Smooth muscle cell of the brain vasculature (primary cell): ENCODE data around the gene C8A.

ENCODE experiments used
- DNase-seq: peaks from one replicate; pipeline ENCODE4 v3.0.0-alpha.2; 2012; ENCODE audit warnings: low read depth, low spot score

C8A gene

DNA sequence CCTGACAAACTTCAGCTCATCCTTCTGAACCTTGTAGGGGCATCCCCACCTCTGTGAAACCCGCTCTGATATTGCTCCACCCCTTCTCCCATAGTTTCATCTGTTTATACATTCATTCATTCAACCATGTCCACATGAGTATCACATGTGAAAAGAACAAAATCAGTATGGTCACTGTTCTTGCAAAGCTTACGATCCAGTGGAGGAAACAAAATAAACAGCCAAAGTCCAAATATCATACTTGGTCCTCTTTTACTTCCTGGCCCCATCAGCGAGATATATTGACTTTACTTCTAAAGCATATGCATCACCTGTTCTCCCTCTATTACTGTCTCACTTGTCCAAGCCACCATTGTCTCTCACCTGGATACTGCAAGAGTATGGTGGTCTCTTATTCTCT, 35.6 kb downstream of the C8A start:
- no peak for DNase-seq

- no peak for DNase-seq
Observed at GRCh38 chr1:56894014-56894413, 39.4 kb downstream of the C8A start.

- no peak for DNase-seq
Observed at GRCh38 chr1:56897150-56898004, 42.8 kb downstream of the C8A start.

DNA sequence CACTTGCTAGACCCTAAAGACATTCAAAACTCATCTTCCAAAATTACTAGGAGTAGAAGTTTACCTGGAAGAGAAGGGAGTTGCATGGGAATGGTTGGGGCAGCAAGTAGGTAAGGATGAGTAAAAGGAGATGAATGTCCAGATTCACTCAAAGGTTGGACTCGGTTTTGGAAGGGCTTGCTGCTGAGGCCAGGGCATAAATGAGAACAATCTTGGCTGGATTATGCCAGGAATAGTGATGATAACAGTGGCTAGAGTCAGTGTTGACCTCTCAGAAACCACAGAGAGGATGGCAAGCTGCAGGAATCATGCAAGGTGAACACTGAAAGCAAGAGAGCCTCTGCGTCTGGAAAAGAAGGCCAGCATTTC, 43.4 kb downstream of the C8A start:
- DNase-seq: no peak

GRCh38 chr1:56898879-56899278, 44.3 kb downstream of the C8A start:
- no peak for DNase-seq

DNA sequence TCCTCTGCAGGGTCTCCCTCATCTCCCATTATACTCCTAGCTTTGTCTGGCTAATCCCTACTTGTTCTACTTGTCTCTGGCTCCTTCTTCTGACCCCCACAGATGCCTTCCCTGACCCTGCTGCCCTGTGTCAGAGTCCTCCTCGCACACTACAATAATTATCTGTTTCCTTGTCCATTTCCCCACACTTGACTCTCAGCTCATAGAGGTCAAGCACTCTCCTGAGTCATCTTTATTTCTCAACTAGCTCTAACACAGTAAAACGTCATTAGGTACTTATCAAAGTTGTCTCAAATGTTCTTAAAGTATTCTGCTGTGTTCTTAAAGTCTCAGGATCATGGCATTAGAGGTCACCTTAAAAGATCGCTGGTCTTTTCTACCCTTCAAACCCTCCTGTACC, 47.1 kb downstream of the C8A start:
- no peak for DNase-seq

GRCh38 chr1:56903778-56904177, 49.2 kb downstream of the C8A start:
- DNase-seq: no peak

DNA sequence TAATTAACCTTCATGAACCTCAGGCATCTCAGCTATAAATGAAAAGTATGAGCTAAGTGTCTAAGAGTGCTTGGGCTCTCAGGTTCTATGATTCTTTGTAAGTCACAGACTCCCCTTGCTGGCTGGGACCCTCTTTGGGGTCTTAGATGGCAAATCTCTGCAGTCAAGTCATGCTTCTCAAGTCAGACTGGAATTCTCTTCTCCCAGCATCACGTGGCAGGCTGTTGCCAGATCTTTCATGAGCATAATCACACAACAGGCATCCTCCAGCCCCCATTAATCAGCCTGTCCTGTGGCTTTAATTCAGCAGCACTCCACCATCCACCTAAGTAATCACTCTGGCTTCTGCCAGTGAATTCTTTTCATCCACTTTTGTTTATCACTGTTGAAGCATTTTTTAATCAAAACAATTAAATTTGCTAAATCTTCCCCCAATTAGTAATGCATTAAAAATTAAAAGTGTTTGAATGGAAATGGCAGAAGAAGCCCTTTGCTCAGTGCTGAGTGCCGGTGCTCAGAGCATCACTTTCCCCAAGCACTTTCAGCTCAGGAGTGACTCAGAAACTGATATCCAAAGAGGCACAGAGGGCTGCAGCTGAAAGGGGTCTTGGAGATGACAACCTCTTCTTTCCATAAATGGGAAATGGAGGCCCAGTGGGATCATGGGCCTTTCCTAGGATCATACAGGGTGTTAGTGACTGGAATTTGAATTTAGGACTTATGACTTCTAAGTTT, 50.2 kb downstream of the C8A start:
- no peak for DNase-seq

DNA sequence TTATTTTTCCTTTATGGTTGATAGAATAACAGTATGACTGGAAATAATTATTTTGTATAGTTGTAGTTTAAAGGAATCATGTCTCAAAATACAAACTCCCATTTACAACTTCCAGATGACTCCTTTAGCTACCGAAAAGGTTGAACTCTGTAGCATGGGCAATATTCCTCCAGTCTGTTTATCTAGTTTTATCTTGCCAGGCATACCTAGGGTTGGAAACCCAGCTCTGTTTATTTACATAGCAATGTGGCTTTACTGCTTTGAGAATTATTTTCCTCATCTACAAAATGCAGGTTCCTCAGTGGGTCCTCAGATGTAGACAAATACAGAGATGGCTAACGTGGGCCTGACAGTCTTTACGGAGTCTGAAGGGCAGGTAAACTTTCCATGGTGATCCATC, 51.1 kb downstream of the C8A start:
- DNase-seq: no peak

GRCh38 chr1:56908619-56909221, 54.1 kb downstream of the C8A start:
- DNase-seq: no peak

GRCh38 chr1:56910441-56910985, 55.9 kb downstream of the C8A start:
- DNase-seq: no peak

- no peak for DNase-seq
Observed at GRCh38 chr1:56911098-56911938, 56.7 kb downstream of the C8A start.

DNA sequence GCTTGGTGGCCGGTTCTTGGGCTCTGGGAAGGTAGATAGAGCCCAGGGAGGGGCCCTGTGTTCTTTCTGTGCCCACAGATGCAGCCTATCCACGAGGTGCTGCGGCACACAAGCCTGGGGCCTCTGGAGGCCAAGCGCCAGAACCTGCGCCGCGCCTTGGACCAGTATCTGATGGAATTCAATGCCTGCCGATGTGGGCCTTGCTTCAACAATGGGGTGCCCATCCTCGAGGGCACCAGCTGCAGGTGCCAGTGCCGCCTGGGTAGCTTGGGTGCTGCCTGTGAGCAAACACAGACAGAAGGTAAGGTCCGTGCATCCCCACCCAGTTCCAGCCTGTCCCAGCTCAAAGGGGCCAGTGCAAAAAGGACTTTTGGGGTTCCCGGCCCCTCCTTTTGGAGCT, 57.7 kb downstream of the C8A start:
- no peak for DNase-seq

DNA sequence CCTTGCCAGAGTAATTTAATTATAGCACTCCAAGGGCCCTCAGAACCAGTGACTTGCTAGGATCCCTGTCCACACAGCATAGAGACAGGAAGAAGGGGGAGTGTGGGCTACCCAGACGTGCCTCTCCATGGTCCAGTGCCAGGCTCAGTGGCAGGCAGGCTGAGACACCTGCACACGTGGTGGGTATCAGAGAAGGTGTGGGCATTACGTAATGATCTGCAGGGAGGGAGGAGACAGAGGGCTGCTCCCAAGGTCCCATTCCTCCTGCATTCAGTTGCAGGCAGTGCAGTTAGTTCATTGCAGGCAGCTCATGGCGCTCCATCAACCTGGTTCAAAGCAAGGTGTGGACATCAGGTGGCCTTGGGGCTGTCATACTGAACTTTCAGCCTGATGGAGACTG, 61.4 kb downstream of the C8A start:
- no peak for DNase-seq

- no peak for DNase-seq
Observed at GRCh38 chr1:56916630-56917029, 62.0 kb downstream of the C8A start.

DNA sequence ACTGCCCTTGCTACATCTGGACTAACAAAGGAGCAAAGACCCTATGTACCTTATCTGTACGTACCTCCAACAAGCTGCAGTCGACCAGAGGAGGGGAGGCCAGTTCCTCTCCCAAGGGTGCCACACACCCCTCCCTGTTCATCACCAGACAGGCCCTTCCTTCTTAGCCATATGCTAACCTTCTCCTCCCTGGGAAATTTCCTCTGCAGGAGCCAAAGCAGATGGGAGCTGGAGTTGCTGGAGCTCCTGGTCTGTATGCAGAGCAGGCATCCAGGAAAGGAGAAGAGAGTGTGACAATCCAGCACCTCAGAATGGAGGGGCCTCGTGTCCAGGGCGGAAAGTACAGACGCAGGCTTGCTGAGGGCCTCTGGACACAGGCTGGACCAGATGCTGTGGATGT, 62.8 kb downstream of the C8A start:
- no peak for DNase-seq

DNA sequence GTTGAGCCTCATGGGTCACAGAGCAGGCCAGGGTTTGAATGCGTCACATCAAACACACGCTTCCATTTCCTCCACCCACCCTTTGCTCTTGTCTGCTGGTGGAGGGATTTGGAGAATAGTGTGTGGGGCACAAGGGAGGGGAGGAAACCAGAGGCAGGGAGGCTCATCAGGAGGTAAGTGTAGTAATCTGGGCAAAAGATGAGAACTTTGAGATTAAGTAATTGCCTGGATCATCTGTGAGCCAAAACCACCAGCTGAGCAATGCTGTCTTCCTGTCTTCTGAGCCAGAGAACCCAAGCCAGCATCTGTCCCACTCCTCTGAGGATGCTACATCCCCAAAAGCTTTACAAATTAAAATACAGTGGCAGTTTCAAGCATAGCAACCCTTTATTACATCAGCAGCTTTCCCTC, 66.0 kb downstream of the C8A start:
- DNase-seq: no peak

DNA sequence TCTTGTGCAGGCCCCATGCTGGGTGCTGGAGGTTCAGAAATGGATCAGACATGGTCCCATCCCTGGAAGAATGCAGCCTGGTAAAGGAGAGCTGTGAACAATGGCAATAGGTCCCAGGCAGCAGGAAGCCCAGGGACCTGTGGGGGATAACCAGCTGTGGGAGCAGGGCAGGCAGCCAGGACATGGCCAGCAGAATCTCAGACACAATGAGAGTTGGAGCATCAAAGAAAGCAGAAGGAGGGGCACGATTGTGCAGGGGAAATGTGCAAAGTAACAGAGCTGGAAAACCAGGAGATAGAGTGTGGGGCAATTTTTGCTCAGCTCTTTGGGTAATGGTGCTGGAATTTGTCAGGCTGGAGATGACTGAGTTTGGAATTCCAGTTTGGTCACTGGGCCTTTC, 66.9 kb downstream of the C8A start:
- no peak for DNase-seq

GRCh38 chr1:56922070-56922469, 67.5 kb downstream of the C8A start:
- DNase-seq: no peak

DNA sequence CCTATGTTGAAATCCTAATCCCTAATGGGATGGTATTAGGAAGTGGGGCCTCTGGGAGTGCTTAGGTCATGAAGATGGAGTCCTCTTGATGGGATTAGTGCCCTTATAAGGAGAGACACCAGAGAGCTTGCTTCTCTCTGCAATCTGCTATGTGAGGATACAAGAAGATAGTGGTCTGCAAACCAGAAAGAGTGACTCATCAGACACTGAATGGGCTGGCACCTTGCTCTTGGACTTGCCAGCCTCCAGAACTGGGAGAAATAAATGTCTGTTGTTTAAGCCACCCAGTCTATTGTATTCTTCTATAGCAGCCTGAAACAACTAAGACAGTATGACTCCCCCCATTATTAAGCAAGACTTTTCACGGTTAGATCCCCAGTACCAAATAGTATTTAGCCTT, 67.9 kb downstream of the C8A start:
- no peak for DNase-seq

DNA sequence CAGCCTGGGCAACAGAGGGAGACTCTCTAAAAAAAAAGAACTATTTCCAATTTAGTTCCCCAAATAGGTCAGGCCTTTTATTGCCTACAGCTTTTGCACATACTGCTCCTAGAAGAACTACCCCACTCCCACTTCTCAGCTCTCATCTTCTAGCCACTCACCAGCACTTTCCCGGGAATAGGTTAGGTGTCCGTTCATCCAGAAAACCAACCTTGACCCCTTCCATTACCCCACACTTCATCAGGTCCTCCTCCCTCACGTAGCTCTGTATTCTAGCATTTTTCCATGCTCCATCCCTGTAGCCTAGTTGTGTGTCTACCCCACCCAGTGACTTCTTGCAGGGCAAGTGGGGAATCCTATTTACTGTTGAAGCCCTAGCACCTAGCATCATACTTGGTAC, 68.6 kb downstream of the C8A start:
- no peak for DNase-seq

GRCh38 chr1:56924116-56924515, 69.5 kb downstream of the C8A start:
- no peak for DNase-seq
